Colonic mucosa (tissue), 4 donors: ENCODE results near the gene RASAL2. TPM values are rescaled to one million over a fixed set of nuclear protein-coding genes. Genes with fewer than 3 reads are reported as not detected.
"Not testable (repeated sequence)": the region's sequence is repeated elsewhere in the genome, so short reads cannot be mapped to it uniquely, and the experiment has no call there.

Experiments used
- DNase-seq: peaks from one replicate; pipeline ENCODE4 v3.0.0-alpha.2; 2020
- H3K27ac ChIP-seq: fragments of 200-600 bp; one replicate; pipeline ENCODE4 v1.8.0; 2021
- H3K27me3 ChIP-seq: fragments of 200-600 bp; one replicate; pipeline ENCODE4 v1.8.0; 2021
- H3K36me3 ChIP-seq: fragments of 200-600 bp; one replicate; pipeline ENCODE4 v1.8.0; 2021
- H3K4me1 ChIP-seq: fragments of 200-600 bp; one replicate; pipeline ENCODE4 v1.8.0; 2021; ENCODE audit warnings: mild to moderate bottlenecking
- H3K4me3 ChIP-seq: fragments of 200-600 bp; one replicate; pipeline ENCODE4 v1.8.0; 2021
- H3K9ac ChIP-seq, 2 donors: one replicate each; pipeline ENCODE4 v1.7.0; 2013; ENCODE audit warnings: control low read depth in 2 of 2, low read depth in 2 of 2, low read length in 2 of 2
- H3K9me3 ChIP-seq: fragments of 200-600 bp; one replicate; pipeline ENCODE4 v1.8.0; 2021
- CTCF ChIP-seq: fragments of 200-600 bp; IDR thresholded peaks from one replicate; pipeline ENCODE4 v1.8.0; 2022; ENCODE audit warnings: antibody characterized with exemption, mild to moderate bottlenecking
- intact Hi-C: fragments of 100-400 bp; cut with DNase I; formaldehyde crosslinking; loops from one replicate; pipeline ENCODE4 v1.14.1; 2022
- total RNA-seq, 2 donors: library from RNA; stranded (reverse); fragmentation: NEBNext Ultra II Directional in 1 of 2; extraction: Animal tissue kit (Norgen Biotek cat#: 25700) in 1 of 2; gene quantifications; one replicate each; pipeline ENCODE4 v1.2.1, GENCODE V29; 2021
- donor health status: healthy.
- donor health status: DM: no; HTN: no; CAD: no.
- donor health status: DM: no; HTN: no; CAD: no.

Gene RASAL2
- total RNA-seq, 2 donors from 2014 or later = 9.7 to 11.8 TPM

- Histone ChIP-seq H3K4me3 (no peak overlapping the region), H3K27ac (no peak overlapping the region), H3K36me3 (no peaks in the 10 kb centered on the region), H3K27me3 (no peaks in the 10 kb centered on the region), H3K9me3 (no peaks in the 10 kb centered on the region), H3K9ac (no peak overlapping the region), H3K4me1 (no peaks in the 10 kb centered on the region)
- intact Hi-C loops = no loop called here
- TF ChIP-seq CTCF = no peak
- no peak for DNase-seq
These were observed 102.7 kb downstream of the RASAL2 start for GRCh38 chr1:178196631-178197030.

DNA sequence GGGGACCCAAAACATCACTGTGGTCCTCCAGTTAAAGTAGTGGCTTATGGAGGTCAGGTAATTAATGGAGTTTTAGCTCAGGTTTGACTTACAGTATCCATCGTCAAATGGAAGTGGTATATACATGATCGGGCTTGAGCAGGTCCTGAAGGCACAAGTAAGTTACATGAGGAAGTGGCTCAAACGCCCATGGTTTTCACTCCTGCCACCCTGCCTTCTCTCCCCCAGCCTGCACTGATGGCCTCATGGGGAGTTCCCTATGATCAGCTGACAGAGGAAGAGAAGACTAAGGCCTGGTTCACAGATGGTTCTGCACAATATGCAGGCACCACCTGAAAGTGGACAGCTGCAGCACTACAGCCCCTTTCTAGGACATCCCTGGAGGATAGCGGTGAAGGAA, 108.2 kb downstream of the RASAL2 start:
- H3K9ac ChIP-seq, H3K4me3 ChIP-seq, H3K27me3 ChIP-seq, H3K4me1 ChIP-seq, intact Hi-C loops, H3K36me3 ChIP-seq, DNase-seq, H3K27ac ChIP-seq, H3K9me3 ChIP-seq: not testable (repeated sequence)

GRCh38 chr1:178202546-178202945, 108.6 kb downstream of the RASAL2 start:
- H3K4me3 ChIP-seq, H3K36me3 ChIP-seq, H3K27ac ChIP-seq, H3K9me3 ChIP-seq, H3K27me3 ChIP-seq, H3K4me1 ChIP-seq, H3K9ac ChIP-seq, intact Hi-C loops, DNase-seq: not testable (repeated sequence)

DNA sequence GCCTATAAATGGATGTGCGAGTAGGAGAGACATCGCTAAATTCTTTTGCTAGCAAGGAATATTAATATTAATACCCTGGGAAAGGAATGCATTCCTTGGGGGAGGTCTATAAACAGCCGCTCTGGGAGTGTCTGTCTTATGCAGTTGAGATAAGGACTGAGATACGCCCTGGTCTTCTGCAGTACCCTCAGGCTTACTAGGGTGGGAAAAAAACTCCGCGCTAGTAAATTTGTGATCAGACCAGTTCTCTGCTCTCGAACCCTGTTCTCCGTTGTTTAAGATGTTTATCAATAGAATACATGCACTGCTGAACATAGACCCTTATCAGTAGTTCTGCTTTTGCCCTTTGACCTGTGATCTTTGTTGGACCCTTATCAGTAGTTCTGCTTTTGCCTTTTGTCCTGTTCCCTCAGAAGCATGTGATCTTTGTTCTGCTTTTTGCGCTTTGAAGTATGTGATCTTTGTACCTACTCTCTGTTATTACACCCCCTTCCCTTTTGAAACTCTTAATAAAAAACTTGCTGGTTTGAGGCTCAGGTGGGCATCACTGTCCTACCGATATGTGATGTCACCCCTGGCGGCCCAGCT, 114.5 kb downstream of the RASAL2 start:
- H3K9me3 ChIP-seq, H3K9ac ChIP-seq, H3K4me1 ChIP-seq, DNase-seq, H3K4me3 ChIP-seq, H3K36me3 ChIP-seq, H3K27me3 ChIP-seq, intact Hi-C loops, H3K27ac ChIP-seq: not testable (repeated sequence)

DNA sequence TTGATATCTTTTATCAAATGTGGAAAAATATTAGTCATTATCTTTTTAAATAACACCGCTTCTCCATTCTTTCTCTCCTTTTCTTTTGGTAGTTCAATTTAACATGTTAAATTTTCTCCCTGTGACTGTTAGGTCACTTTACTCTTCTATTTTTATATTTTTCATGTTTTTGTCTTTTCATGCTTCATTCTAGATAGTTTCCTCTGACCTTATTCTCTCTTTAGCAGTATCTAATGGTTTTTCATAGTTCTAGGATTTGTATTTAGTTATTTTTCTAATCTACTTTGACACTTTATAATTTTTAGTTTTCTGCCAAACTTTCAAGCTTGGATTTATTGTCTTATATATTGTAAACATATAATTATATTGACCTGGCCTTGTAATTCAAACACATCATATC, 116.0 kb downstream of the RASAL2 start:
- H3K9ac ChIP-seq = no peak overlapping the region
- DNase-seq = no peak
- intact Hi-C loops = no loop called here
- no peaks in the 10 kb centered on the region for H3K27me3 ChIP-seq
- no peak overlapping the region for H3K4me3 ChIP-seq
- TF ChIP-seq CTCF = no peak
- H3K4me1 ChIP-seq = no peaks in the 10 kb centered on the region
- H3K36me3 ChIP-seq = no peaks in the 10 kb centered on the region
- H3K9me3 ChIP-seq = no peaks in the 10 kb centered on the region
- H3K27ac ChIP-seq = no peak overlapping the region

DNA sequence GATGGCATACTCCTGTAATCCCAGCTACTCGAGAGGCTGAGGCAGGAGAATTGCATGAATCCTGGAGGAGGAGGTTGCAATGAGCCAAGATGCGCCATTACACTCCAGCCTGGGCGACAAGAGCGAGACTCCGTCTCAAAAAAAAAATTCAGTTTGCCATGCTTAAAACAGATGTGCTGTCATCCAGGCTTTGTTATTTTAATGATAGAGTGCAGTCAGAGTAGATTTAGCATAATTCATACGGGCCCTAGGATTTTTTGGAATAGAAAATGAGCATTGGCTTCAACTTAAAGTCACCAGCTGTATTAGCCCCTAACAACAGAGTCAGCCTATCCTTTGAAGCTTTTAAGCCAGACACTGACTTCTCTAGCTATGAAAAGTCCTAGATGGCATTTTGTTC, 124.6 kb downstream of the RASAL2 start:
- Histone ChIP-seq H3K36me3 (no peaks in the 10 kb centered on the region), H3K9me3 (no peaks in the 10 kb centered on the region), H3K4me1 (no peaks in the 10 kb centered on the region), H3K9ac (no peak overlapping the region), H3K27ac (no peak overlapping the region), H3K27me3 (no peaks in the 10 kb centered on the region), H3K4me3 (no peak overlapping the region)
- intact Hi-C loops = no loop called here
- no peak for TF ChIP-seq CTCF
- no peak for DNase-seq

- H3K9me3 ChIP-seq = no peaks in the 10 kb centered on the region
- H3K27me3 ChIP-seq = no peaks in the 10 kb centered on the region
- intact Hi-C loops = no loop called here
- no peak overlapping the region for H3K27ac ChIP-seq
- H3K9ac ChIP-seq = no peak overlapping the region
- no peak for TF ChIP-seq CTCF
- no peak overlapping the region for H3K4me3 ChIP-seq
- H3K36me3 ChIP-seq = no peaks in the 10 kb centered on the region
- DNase-seq = no peak
- no peaks in the 10 kb centered on the region for H3K4me1 ChIP-seq
These were observed 126.2 kb downstream of the RASAL2 start for GRCh38 chr1:178220094-178220493.
